Dermis blood vessel endothelial cell (primary cell): ENCODE measurements around the gene SLC38A2. TPM values are rescaled to one million over a fixed set of nuclear protein-coding genes. Genes with fewer than 3 reads are reported as not detected.
"Not testable (repeated sequence)": the region's sequence is repeated elsewhere in the genome, so short reads cannot be mapped to it uniquely, and the experiment has no call there.

Experiments used
- DNase-seq: peaks from one replicate; pipeline ENCODE4 v3.0.0; 2010
- total RNA-seq: library from RNA; depleted of rRNA; stranded (reverse); fragments of >200 nt; gene quantifications from 2 replicates; pipeline ENCODE4 v1.2.3, GENCODE V29; 2014

The SLC38A2 gene
- total RNA-seq, 1 donor from 2014 or later, result 745 TPM

GRCh38 chr12:46360370-46360769, 12.2 kb downstream of the SLC38A2 start:
- no peak for DNase-seq

GRCh38 chr12:46359667-46360280, 12.8 kb downstream of the SLC38A2 start:
- DNase-seq, result no peak

DNA sequence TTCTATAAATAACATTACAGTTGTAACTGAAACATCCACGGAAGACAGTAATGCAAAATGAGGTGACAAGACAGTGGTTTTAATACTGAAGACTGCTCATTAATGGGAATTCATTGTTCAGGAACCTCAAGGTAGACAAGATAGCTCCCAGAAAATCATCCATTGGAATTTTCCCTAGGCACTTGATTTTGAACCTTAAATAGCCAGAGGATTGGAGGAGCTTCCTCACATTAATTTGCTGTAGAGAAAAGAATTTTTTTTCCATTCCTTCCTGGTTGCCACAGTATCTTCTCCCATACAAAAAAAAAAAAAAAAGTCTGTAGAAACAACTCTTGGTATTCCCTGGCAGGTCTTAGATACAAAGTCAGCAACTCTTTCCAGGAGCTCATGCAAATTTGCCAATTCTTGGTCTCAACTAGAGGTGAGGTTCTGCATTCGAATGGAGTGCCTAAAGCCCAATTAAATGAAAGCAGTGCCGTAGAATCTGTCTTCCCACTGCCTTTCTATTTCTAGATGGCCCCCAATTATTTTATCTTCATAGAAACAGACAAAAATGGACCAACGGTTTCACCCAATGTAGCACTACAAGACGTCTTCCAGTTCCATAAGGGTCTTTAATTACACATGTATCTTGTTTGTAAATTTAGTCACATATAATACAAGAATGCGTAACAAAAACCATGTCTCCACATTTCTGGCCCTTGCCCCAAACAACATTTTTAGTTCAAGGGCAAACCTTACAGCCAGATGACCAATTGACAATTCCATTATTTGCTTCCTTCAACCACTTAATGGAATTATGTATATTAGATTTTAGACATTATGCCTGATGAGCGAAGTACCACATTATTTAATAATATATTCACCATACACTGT, 13.5 kb downstream of the SLC38A2 start:
- DNase-seq, result no peak

GRCh38 chr12:46358325-46358700, 14.3 kb downstream of the SLC38A2 start:
- no peak for DNase-seq

GRCh38 chr12:46357438-46358324, 14.9 kb downstream of the SLC38A2 start:
- DNase-seq, result peak; percentile 76

DNA sequence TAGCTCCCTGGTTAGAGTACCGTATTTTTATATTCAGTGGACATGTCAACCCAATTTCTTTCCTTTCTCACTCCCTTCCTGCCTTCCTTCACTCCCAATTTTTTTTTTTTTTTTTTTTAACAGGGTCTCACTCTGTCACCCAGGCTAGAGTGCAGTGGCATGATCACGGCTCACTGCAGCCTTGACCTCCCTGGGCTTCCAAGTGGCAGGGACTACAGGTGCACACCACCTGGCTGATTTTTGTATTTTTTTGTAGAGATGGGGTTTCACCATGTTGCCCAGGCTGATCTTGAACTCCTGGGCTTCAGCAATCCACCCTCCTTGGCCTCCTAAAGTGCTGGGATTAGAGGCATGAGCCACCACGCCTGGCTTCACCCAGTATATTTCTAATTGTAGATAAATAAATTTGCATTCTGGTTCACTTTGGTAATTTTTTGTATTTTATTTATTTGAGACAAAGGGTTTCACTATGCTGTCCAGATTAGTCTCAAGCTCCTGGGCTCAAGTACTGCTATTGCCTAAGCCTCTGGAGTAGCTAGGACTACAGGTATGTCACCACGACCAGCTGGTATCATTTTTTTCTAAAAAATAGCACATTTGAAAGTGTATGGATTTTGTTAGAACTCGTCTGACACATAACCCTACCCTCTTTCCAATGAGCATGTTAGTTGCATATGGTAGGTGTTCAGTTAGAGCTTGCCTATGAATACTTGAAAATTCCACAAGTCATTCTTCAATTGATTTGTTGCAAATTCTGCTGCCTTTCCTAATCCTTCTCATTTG, 15.7 kb downstream of the SLC38A2 start:
- no peak for DNase-seq

GRCh38 chr12:46354802-46355199, 17.8 kb downstream of the SLC38A2 start:
- no peak for DNase-seq

GRCh38 chr12:46354111-46354801, 18.3 kb downstream of the SLC38A2 start:
- peak; percentile 24 for DNase-seq

DNA sequence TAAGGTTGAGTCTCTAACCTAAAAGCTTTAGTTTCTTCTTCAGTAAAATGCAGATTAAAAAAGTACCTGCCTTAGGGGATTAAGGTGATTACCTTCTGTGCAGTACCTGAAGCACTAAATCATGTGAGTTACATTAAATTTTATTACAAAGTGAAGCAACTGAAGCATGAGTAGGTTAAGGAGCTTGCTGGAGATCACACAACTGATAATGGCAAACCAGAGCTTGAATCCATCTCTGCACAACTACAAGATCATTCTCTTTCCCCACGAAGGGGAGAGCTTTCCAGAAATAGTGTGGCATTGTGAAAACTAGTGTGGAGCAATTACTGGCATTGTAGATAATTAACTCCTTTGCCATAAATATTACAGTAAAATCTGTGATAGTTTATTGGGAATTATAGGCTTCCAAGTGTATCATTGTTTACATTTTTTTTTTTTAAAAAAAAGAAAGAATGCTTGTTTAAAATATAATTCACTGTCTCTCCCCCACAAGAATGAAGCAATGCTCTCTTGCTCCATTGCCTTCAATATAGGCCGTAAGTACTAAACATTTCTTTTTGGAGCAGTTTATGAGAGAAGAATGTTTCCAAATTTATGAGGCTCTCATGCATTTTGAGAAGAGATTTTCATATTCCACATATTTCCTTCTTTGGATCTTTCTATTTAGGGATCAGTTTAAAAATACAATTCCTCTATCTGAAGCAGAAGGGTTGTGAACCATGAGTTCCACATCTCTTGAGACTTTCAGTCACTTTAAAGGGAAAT, 20.5 kb downstream of the SLC38A2 start:
- DNase-seq, result no peak

DNA sequence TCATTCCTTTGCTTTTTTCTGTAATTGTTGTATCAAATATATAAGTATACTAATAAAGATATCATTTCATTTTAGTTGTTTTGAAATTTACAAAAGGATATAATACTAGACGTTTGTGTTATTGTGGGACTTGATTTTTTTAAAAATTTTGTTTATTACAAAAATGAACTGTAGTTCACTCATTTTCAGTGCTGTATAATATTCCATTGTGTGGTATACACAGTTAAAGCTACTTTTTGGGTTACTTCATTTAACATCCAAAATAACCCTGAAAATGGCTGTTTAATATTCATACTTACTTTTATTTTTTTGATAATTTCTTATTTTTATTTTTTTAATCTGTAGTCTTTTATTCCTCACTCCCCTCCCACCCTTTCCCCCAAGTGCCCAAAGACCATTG, 21.4 kb downstream of the SLC38A2 start:
- no peak for DNase-seq

- DNase-seq, result peak; percentile 46
These were observed 23.3 kb downstream of the SLC38A2 start for GRCh38 chr12:46349253-46349652.

GRCh38 chr12:46343118-46343852, 29.3 kb downstream of the SLC38A2 start:
- DNase-seq, result no peak

GRCh38 chr12:46342562-46343033, 30.0 kb downstream of the SLC38A2 start:
- DNase-seq, result peak; percentile 75

DNA sequence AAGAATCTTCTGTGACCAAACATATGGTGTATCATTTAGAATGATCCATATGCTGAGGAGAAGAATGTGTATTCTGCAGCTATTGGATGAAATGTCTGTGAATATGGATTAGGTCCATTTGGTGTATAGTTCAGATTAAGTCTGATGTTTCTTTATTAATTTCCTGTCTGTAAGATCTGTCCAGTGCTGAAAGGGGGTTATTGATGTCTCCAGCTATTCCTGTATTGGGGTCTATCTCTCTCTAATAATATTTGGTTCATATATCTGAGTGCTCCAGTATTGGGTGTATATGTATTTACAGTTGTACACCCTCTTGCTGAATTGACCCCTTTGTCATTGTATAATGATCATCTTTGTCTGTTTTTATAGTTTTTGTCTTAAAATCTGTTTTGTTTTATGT, 33.5 kb downstream of the SLC38A2 start:
- DNase-seq, result no peak

GRCh38 chr12:46332260-46332659, 40.3 kb downstream of the SLC38A2 start:
- DNase-seq, result no peak

- not testable (repeated sequence) for DNase-seq
These were observed 47.5 kb downstream of the SLC38A2 start for GRCh38 chr12:46325075-46325474.

- DNase-seq, result no peak
These were observed 51.8 kb downstream of the SLC38A2 start for GRCh38 chr12:46320731-46321130.

DNA sequence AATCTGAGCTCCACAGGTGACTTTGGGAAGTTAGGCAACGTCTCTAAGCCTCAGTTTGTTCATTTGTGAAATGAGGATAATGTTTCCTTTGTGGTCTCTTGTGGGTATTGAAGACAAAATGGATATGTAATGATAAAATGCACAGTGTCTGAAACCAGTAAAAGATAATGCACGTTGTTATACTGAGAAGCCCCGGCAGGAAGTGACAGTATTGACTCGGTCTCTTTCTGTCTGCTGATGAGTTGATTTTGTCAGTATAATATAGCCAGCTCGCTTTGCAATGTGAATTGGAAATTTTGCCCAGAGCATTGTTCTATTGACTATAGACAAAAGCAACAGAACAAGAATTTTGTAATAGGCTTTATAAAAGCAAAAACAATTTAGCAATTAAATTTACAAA, 54.5 kb downstream of the SLC38A2 start:
- DNase-seq, result no peak
